Progenitor cell of endocrine pancreas (in vitro differentiated cells): Measurements from ENCODE around the gene ELAVL3. TPM values are rescaled to one million over a fixed set of nuclear protein-coding genes. Genes with fewer than 3 reads are reported as not detected.

ENCODE experiments used
- DNase-seq: peaks from one replicate; pipeline ENCODE4 v3.0.0; 2021; ENCODE audit warnings: low spot score; ENCODE audit not compliant: unreplicated experiment
- H3K27ac Mint-ChIP-seq: 2 replicates; pipeline ENCODE4 v1.8.0; 2021; ENCODE audit warnings: mild to moderate bottlenecking, moderate library complexity, mixed read lengths
- H3K27me3 Mint-ChIP-seq: 2 replicates; pipeline ENCODE4 v1.8.0; 2021; ENCODE audit warnings: mixed read lengths
- H3K36me3 Mint-ChIP-seq: 2 replicates; pipeline ENCODE4 v1.8.0; 2022; ENCODE audit warnings: mixed read lengths; ENCODE audit not compliant: insufficient read depth
- H3K4me1 Mint-ChIP-seq: 2 replicates; pipeline ENCODE4 v1.8.0; 2021; ENCODE audit warnings: low read depth, mixed read lengths
- H3K4me3 Mint-ChIP-seq: 2 replicates; pipeline ENCODE4 v1.8.0; 2021; ENCODE audit warnings: low read depth, mild to moderate bottlenecking, moderate library complexity, mixed read lengths
- H3K9me3 Mint-ChIP-seq: 2 replicates; pipeline ENCODE4 v1.8.0; 2021; ENCODE audit warnings: low read depth, mixed read lengths
- CTCF ChIP-seq: fragments of 200-600 bp; sonication (generic); IDR thresholded peaks from one replicate; pipeline ENCODE4 v1.5.0; 2021; ENCODE audit warnings: antibody characterized with exemption, mild to moderate bottlenecking; ENCODE audit not compliant: unreplicated experiment
- total RNA-seq: library from RNA; stranded (reverse); gene quantifications from 2 replicates; pipeline ENCODE4 v1.2.1, GENCODE V29; 2021

The ELAVL3 gene
- total RNA-seq, 1 donor from 2014 or later = 1.4 TPM

- H3K27me3 Mint-ChIP-seq = no peaks in the 10 kb centered on the region
- no peak for DNase-seq
- H3K27ac Mint-ChIP-seq = no peak overlapping the region
- no peak for TF ChIP-seq CTCF
- H3K9me3 Mint-ChIP-seq = no peaks in the 10 kb centered on the region
- no peaks in the 10 kb centered on the region for H3K4me1 Mint-ChIP-seq
- H3K4me3 Mint-ChIP-seq = no peak overlapping the region
- peaks cover 2% of the 10 kb centered on the region for H3K36me3 Mint-ChIP-seq
Measured at GRCh38 chr19:11450570-11451326, 30.1 kb downstream of the ELAVL3 start.

- Mint-ChIP-seq H3K9me3 (no peaks in the 10 kb centered on the region), H3K27me3 (no peaks in the 10 kb centered on the region), H3K36me3 (peaks cover 2% of the 10 kb centered on the region), H3K4me3 (no peak overlapping the region), H3K27ac (no peak overlapping the region), H3K4me1 (no peaks in the 10 kb centered on the region)
- TF ChIP-seq CTCF = no peak
- no peak for DNase-seq
Measured at GRCh38 chr19:11448923-11449554, 31.8 kb downstream of the ELAVL3 start.

GRCh38 chr19:11448410-11448809 is 32.4 kb downstream of the ELAVL3 start:
- H3K4me3 Mint-ChIP-seq = no peak overlapping the region
- peaks cover 2% of the 10 kb centered on the region for H3K36me3 Mint-ChIP-seq
- no peaks in the 10 kb centered on the region for H3K9me3 Mint-ChIP-seq
- no peak for TF ChIP-seq CTCF
- no peaks in the 10 kb centered on the region for H3K27me3 Mint-ChIP-seq
- H3K4me1 Mint-ChIP-seq = no peaks in the 10 kb centered on the region
- no peak overlapping the region for H3K27ac Mint-ChIP-seq
- DNase-seq = no peak

- no peak for TF ChIP-seq CTCF
- no peak for DNase-seq
- Mint-ChIP-seq H3K36me3 (peaks cover 2% of the 10 kb centered on the region), H3K27me3 (no peaks in the 10 kb centered on the region), H3K27ac (no peak overlapping the region), H3K4me1 (no peaks in the 10 kb centered on the region), H3K4me3 (no peak overlapping the region), H3K9me3 (no peaks in the 10 kb centered on the region)
Measured at GRCh38 chr19:11447347-11448262, 33.2 kb downstream of the ELAVL3 start.

GRCh38 chr19:11446652-11447301 is 34.1 kb downstream of the ELAVL3 start:
- H3K4me1 Mint-ChIP-seq = no peaks in the 10 kb centered on the region
- H3K27me3 Mint-ChIP-seq = no peaks in the 10 kb centered on the region
- TF ChIP-seq CTCF = peak; percentile 72
- H3K27ac Mint-ChIP-seq = no peak overlapping the region
- H3K4me3 Mint-ChIP-seq = no peak overlapping the region
- peak; percentile 66 for DNase-seq
- H3K9me3 Mint-ChIP-seq = no peaks in the 10 kb centered on the region
- peaks cover 7% of the 10 kb centered on the region for H3K36me3 Mint-ChIP-seq
